OCI-LY7 (cell line): ENCODE measurements around the gene C5orf24.

ENCODE experiments used
- EZH2phosphoT487 ChIP-seq: fragments of 200-600 bp; sonication (generic); IDR thresholded peaks from 2 replicates; pipeline ENCODE4 v1.6.1; 2018; ENCODE audit warnings: low read depth, borderline replicate concordance, mild to moderate bottlenecking, mixed run types, antibody characterized with exemption, low read length, moderate library complexity, mixed read lengths
- TF ChIP-seq, protein P1 (sequence below): fragments of 200-600 bp; sonication (generic); conservative IDR thresholded peaks from 2 replicates; pipeline ENCODE4 v1.5.1; 2014; ENCODE audit warnings: mild to moderate bottlenecking, antibody characterized with exemption, low read length, moderate library complexity, mixed read lengths

DNA sequence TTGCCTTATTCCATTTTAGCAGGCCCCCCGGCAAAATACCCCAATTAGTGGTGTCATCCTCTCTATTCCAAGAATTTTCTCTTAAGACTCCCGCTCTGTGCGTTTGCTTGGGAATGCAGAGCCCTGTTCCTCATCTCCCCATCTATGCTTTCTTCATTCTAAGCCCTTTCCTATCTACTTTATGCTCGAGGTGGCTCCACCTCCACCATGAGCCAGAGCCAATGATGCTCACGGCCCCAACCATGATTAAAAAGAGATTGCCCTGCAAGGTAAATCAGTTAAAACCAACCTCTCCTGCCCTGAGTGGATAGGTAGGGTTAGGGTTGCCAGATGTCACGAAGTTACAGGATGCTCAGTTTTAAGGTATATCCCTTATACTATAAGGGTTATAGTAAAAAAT lies 27.7 kb downstream of the C5orf24 start:
- TF ChIP-seq, protein P1, sequence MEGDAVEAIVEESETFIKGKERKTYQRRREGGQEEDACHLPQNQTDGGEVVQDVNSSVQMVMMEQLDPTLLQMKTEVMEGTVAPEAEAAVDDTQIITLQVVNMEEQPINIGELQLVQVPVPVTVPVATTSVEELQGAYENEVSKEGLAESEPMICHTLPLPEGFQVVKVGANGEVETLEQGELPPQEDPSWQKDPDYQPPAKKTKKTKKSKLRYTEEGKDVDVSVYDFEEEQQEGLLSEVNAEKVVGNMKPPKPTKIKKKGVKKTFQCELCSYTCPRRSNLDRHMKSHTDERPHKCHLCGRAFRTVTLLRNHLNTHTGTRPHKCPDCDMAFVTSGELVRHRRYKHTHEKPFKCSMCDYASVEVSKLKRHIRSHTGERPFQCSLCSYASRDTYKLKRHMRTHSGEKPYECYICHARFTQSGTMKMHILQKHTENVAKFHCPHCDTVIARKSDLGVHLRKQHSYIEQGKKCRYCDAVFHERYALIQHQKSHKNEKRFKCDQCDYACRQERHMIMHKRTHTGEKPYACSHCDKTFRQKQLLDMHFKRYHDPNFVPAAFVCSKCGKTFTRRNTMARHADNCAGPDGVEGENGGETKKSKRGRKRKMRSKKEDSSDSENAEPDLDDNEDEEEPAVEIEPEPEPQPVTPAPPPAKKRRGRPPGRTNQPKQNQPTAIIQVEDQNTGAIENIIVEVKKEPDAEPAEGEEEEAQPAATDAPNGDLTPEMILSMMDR: no peak
- TF ChIP-seq EZH2phosphoT487: no peak
